ENCODE measurements around the gene RAB31. TPM values are rescaled to one million over a fixed set of nuclear protein-coding genes. Genes with fewer than 3 reads are reported as not detected.

The RAB31 gene
- total RNA-seq, 4 donors from 2014 or later = 27.1 to 54.4 (median 44.3) TPM

DNA sequence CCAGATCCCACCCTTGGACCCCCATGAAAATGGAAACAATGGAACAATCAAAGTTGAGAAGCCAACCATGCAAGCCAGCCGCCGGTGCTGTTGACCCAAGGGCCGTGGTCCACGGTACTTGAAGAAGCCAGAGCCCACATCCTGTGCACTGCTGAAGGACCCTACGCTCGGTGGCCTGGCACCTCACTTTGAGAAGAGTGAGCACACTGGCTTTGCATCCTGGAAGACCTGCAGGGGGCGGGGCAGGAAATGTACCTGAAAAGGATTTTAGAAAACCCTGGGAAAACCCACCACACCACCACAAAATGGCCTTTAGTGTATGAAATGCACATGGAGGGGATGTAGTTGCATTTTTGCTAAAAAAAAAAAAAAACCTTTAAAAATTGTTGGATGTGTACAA is 151.1 kb downstream of the RAB31 start:
- Histone ChIP-seq H3K9me3 (no peaks in the 10 kb centered on the region), H3K36me3 (peaks cover 0 to 7% (median 3%) of the 10 kb centered on the region in 3 donors), H3K4me3 (no peak overlapping the region), H3K4me1 (peaks cover 0 to 17% (median 7%) of the 10 kb centered on the region in 4 donors), H3K27ac (no peak overlapping the region), H3K27me3 (no peaks in the 10 kb centered on the region)
- WGBS, 2 donors = 81 to 88% methylated on average over 7 of the region's 7 CpGs
- no peak for DNase-seq (ENCODE audit: low spot score in 2 of 2)
- TF ChIP-seq POLR2A (IDR thresholded peaks at IDR 0.05) = no peak
- TF ChIP-seq EP300 (IDR thresholded peaks at IDR 0.05) = no peak
- TF ChIP-seq, protein P1, sequence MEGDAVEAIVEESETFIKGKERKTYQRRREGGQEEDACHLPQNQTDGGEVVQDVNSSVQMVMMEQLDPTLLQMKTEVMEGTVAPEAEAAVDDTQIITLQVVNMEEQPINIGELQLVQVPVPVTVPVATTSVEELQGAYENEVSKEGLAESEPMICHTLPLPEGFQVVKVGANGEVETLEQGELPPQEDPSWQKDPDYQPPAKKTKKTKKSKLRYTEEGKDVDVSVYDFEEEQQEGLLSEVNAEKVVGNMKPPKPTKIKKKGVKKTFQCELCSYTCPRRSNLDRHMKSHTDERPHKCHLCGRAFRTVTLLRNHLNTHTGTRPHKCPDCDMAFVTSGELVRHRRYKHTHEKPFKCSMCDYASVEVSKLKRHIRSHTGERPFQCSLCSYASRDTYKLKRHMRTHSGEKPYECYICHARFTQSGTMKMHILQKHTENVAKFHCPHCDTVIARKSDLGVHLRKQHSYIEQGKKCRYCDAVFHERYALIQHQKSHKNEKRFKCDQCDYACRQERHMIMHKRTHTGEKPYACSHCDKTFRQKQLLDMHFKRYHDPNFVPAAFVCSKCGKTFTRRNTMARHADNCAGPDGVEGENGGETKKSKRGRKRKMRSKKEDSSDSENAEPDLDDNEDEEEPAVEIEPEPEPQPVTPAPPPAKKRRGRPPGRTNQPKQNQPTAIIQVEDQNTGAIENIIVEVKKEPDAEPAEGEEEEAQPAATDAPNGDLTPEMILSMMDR (IDR thresholded peaks at IDR 0.05) = no peak

DNA sequence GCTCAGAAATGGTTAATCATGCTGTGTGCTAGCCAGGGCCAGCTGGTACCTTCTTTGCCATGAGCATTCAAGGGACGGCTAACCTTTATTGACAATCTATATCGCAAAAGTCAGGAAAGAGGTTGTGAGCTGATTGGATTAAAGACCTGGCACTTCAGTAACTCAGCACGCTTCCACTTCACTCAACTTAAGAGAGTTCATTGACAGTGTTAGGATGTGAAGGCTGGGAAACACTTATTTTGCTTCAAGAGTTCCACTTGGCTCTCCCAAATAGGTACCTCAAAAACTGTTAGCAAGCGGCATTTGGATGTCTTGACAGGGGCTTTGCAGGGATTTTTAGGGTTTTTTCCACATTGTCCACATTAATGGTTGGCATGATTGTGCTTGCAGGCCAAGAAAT is 152.6 kb downstream of the RAB31 start:
- TF ChIP-seq EP300 (IDR thresholded peaks at IDR 0.05) = no peak
- TF ChIP-seq POLR2A (IDR thresholded peaks at IDR 0.05) = no peak
- TF ChIP-seq, protein P1 (IDR thresholded peaks at IDR 0.05) = no peak
- Histone ChIP-seq H3K27ac (no peak overlapping the region), H3K27me3 (no peaks in the 10 kb centered on the region), H3K36me3 (peaks cover 0 to 7% (median 3%) of the 10 kb centered on the region in 3 donors), H3K4me3 (no peak overlapping the region), H3K9me3 (peaks cover 0 to 11% (median 0%) of the 10 kb centered on the region in 4 donors), H3K4me1 (peaks cover 0 to 10% (median under 1%) of the 10 kb centered on the region in 4 donors)
- DNase-seq (ENCODE audit: low spot score in 2 of 2) = no peak
- 47 to 81% methylated on average over 4 of the region's 4 CpGs for WGBS, 2 donors

DNA sequence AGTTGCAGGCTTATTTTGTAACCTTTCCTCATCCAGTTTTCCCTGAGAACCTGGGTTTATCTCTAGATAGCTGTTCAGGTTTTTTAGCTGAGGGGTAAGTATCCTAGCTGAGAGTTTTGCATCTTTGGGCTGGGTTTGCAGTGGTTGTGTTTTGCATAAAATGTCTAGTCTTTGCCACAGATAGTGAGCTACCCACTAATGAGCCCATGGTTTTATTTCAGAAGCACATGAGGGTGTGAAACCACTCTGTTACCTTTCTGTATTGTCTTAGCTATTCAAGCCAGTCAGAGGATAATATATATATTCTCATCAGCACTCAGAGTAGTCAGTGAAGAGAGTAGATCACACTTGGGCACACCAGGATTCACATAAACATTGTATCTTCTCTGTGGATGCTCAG is 153.1 kb downstream of the RAB31 start:
- H3K27me3 ChIP-seq = no peaks in the 10 kb centered on the region
- no peak overlapping the region for H3K27ac ChIP-seq
- H3K4me3 ChIP-seq = no peak overlapping the region
- H3K9me3 ChIP-seq = peaks cover 0 to 14% (median 0%) of the 10 kb centered on the region in 4 donors
- peaks cover 0 to 7% (median 3%) of the 10 kb centered on the region in 3 donors for H3K36me3 ChIP-seq
- TF ChIP-seq, protein P1 (IDR thresholded peaks at IDR 0.05) = no peak
- no peak for TF ChIP-seq EP300 (IDR thresholded peaks at IDR 0.05)
- TF ChIP-seq POLR2A (IDR thresholded peaks at IDR 0.05) = no peak
- DNase-seq (ENCODE audit: low spot score in 2 of 2) = no peak
- H3K4me1 ChIP-seq = peaks cover 0 to 6% (median 0%) of the 10 kb centered on the region in 4 donors

DNA sequence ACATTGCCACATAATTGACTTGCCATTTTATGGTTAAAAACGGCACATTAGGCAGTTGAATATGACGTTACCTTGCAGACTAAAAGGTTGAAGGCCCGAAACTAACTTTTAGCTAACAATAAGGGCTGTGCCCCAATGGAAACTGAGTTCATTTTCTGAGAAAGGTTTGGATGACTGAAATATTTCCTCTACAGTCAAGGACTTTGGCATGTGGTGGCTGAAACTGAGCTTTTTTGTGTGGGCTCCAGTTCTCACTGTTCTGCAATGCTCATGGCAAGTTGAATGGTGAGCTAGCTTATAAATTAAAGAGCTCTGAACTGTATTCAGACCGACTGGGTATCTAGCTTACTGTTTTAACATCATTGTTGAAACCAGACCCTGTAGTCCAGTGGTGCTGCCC is 153.8 kb downstream of the RAB31 start:
- TF ChIP-seq, protein P1 (IDR thresholded peaks at IDR 0.05) = no peak
- TF ChIP-seq POLR2A (IDR thresholded peaks at IDR 0.05) (no peak), EP300 (IDR thresholded peaks at IDR 0.05) (no peak)
- H3K36me3 ChIP-seq = peaks cover 0 to 7% (median 3%) of the 10 kb centered on the region in 3 donors
- WGBS, 2 donors = 44 to 56% methylated on average over 4 of the region's 4 CpGs
- H3K27ac ChIP-seq = no peak overlapping the region
- no peaks in the 10 kb centered on the region for H3K27me3 ChIP-seq
- peaks cover 0 to 17% (median 0%) of the 10 kb centered on the region in 4 donors for H3K9me3 ChIP-seq
- no peaks in the 10 kb centered on the region for H3K4me1 ChIP-seq
- no peak overlapping the region for H3K4me3 ChIP-seq
- no peak for DNase-seq (ENCODE audit: low spot score in 2 of 2)

DNA sequence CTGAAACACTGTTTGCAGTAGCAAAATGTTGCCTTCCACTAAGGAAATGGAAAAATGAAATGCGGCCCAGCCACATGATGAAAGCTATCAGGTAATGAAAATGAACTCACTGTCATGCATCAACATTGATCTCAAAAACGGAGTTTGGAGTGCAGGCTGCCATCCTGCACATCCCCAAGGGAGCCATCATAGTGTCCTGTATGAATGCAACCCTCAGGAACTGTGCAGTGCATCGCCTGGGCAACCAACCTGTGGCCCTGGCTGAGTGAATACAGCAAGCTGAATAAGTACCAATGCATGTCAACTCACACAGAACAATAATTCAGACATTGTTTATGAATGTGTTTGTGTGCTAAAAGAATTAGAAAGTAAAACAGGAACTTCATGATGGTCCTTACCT is 154.6 kb downstream of the RAB31 start:
- no peaks in the 10 kb centered on the region for H3K27me3 ChIP-seq
- 65 to 70% methylated on average over 3 of the region's 3 CpGs for WGBS, 2 donors
- no peak for DNase-seq (ENCODE audit: low spot score in 2 of 2)
- H3K4me3 ChIP-seq = no peak overlapping the region
- TF ChIP-seq, protein P1 (IDR thresholded peaks at IDR 0.05) = no peak
- no peak for TF ChIP-seq POLR2A (IDR thresholded peaks at IDR 0.05)
- H3K9me3 ChIP-seq = peaks cover 0 to 17% (median 0%) of the 10 kb centered on the region in 4 donors
- H3K4me1 ChIP-seq = no peaks in the 10 kb centered on the region
- peaks cover 0 to 7% (median 3%) of the 10 kb centered on the region in 3 donors for H3K36me3 ChIP-seq
- H3K27ac ChIP-seq = no peak overlapping the region

Measured in tibial nerve (tissue), 4 donors.